Loucy (cell line): ENCODE data around the gene HCK.

Experiments
- CTCF ChIP-seq: fragments of 200-600 bp; sonication (generic); conservative IDR thresholded peaks from 2 replicates; pipeline ENCODE4 v1.5.1; 2014; ENCODE audit warnings: mild to moderate bottlenecking, antibody characterized with exemption, low read length
- EZH2phosphoT487 ChIP-seq: fragments of 200-600 bp; IDR thresholded peaks from 2 replicates; pipeline ENCODE4 v1.6.1; 2018; ENCODE audit warnings: antibody characterized with exemption, mild to moderate bottlenecking, moderate library complexity, borderline replicate concordance

- TF ChIP-seq CTCF (no peak), EZH2phosphoT487 (no peak)
These were observed 44.9 kb upstream of the HCK start for GRCh38 chr20:32006841-32007786.
